HG03280 (cell line): ENCODE measurements around the gene NR6A1.
"Not testable (repeated sequence)": the region's sequence is repeated elsewhere in the genome, so short reads cannot be mapped to it uniquely, and the experiment has no call there.

Experiments used
- ATAC-seq: cut with Tn5 transposase; IDR thresholded peaks from one replicate; pipeline ENCODE4 v1.9.1; 2021; ENCODE audit warnings: mild to moderate bottlenecking, moderate library complexity; ENCODE audit not compliant: unreplicated experiment

Gene NR6A1

GRCh38 chr9:124778575-124779367 is 7.7 kb upstream of the NR6A1 start:
- no peak for ATAC-seq

GRCh38 chr9:124776954-124777648 is 6.0 kb upstream of the NR6A1 start, which contains the start of gene OLFML2A:
Gene OLFML2A, plus strand, starts transcription at chr9:124777133. Its CDS starts 138 bp downstream, at chr9:124777271.
- ATAC-seq, result no peak

DNA sequence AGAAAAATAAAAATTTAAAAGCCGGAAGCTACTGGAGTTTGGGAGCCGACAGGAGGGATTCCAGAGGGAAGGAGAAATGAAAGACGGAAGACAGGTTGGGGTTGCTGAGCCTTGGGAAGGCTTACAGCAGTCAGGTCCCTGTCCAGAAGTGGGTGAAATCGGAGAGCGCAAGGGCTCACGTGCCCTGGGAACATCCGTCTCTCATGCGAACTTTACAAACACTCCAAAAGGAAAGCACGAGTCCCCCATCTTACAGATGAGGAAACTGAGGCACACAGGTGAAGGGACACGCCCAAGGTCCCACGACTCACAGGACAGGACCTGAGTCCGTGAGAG is 5.5 kb upstream of the NR6A1 start:
- ATAC-seq, result no peak

DNA sequence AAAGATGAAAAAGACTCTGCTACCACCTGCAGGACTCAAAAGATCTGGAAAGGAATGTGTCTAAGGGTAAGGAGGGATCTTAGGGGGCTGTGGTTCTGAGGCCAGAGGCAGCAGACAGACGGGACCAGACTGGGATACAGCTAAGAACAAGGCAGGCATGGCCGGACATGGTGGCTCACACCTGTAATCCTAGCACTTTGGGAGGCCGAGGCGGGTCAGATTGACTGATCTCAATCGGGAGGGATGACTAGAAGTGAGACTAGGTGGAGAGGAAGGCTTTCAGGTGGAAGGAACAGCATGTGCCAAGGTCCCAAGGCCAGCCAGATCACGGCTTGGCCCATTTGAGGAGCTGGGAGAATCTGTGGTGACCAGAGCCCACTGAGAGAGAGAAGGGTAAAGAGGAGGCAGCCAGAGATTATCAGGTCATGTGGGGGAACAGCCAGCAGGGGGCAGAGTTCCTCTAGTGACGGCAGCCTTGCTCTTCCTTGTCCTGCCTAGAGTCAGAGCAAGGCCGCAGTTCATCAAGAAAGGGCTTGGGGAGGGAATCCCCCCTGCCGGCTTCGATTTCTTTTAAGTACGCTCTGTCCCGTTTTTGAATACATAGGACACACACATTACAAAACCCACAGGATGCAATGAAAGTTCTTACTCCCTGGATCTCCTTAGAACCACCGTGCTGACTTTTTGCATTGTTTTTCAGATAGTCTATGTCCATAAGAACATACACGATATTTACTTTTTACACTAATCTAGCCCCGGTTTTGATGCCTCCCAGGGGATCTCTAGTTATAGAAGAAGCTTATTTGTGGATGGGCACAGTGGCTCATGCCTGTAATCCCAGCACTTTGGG is 3.2 kb upstream of the NR6A1 start:
- peak; percentile 33 for ATAC-seq

GRCh38 chr9:124773473-124774128 is 2.5 kb upstream of the NR6A1 start:
- ATAC-seq, result no peak

DNA sequence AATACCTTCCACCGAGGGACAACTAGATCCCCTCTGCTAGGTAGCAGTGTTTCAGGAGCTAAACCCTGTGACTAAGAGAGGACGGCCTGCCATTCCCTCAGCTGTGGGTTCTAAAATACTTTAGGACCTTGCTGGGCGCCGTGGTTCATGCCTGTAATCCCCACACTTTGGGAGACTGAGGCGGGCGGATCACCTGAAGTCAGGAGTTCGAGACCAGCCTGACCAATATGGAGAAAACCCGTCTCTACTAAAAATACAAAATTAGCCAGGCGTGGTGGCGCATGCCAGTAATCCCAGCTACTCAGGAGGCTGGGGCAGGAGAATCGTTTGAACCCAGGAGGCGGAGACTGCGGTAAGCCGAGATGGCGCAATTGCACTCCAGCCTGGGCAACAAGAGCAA is 1.8 kb upstream of the NR6A1 start:
- not testable (repeated sequence) for ATAC-seq

GRCh38 chr9:124771867-124772679 is 962 bp upstream of the NR6A1 start:
- no peak for ATAC-seq

GRCh38 chr9:124770359-124771020 is 621 bp downstream of the NR6A1 start:
- no peak for ATAC-seq

DNA sequence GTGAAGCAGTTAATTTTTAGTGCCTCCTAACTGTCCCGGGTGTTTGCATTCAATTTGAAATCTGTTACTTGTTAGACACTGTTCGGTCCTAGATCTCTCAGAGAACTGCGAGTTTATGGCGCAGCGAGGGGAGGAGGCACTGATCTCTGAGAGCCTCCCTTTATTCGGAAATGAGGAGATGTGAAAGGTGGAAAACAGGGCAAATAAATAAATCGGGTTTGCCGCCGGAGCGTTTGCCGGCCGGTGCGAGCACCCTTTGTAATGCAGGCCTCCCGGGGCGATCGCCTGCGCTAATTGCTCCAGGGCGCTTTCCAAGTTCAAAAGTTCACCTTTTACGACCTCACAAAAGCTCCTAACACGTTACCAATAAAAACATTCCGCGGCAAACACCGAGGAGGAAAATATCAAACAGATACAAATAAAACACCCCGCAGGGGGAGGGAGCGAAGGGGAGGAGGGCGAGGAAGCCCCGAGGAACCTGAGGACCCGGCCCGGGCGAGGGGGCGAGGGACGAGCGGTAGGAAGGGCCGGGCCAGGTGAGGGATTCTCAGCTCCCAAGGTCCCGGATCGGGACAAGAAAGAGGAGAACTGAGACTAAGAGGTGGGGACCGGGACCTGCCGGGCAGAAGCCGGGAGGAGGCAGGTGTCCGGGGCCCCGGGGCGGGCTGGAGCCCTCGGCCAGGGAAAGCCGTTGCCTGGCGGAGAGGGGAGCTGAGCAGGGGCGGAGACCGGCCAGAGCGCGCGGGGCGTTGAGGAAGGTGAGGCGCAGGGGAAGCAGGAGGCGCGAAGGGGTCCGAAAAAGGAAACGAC is 1.4 kb downstream of the NR6A1 start:
- ATAC-seq, result no peak

GRCh38 chr9:124768750-124769548 is 2.2 kb downstream of the NR6A1 start:
- ATAC-seq, result no peak

DNA sequence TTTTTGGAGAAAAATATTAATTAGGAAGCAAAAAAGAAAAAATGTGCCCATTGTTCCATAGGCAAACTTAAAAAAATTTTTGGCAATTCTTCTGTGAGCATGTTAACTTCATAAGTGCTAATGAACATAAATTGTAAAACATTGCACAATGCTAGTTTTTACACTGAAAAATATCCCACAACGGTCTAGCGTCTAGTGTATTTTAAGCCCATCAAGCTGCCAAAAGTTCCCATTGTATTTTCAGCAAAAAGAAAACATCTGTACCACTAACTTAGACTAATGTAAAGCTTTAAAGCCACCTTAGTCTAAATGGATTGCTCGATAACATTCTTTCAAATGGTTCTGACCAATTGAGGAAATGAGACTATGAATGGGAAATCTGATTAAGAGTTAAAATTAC is 2.8 kb downstream of the NR6A1 start:
- no peak for ATAC-seq

- ATAC-seq, result no peak
These were observed 3.3 kb downstream of the NR6A1 start for GRCh38 chr9:124767821-124768220.

- no peak for ATAC-seq
These were observed 4.1 kb downstream of the NR6A1 start for GRCh38 chr9:124766815-124767554.

GRCh38 chr9:124766326-124766725 is 4.8 kb downstream of the NR6A1 start:
- no peak for ATAC-seq

- no peak for ATAC-seq
These were observed 5.7 kb downstream of the NR6A1 start for GRCh38 chr9:124765439-124765835.

DNA sequence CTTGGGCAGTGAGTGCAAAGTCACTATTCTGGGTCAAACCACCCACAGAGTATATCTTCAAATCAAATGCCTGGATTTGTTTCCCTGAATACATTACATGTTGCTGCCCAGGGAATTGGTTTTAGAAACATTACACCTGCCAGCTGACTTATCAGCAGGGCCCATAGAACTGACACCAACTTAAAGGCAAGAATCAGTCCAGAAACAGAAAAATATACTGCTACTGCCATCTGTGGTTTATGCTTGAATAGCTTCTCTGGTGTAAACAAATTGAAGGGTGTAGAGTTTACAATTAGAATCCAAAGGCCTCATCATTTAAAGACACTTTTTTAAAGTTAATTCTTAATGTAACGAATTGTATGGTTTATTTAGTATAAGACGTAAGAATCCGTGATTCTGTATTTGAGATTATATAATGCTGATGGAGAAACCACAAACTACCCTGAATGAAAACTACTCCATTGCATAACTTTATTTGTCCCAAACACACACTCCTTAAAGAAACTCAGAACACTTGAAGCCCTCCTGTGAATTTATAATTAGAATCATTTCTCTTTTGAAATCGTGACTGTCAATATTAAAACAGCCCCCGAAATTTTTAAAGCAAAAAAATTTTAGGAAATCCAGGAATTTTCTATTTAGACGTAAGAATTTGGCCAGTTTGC is 6.2 kb downstream of the NR6A1 start:
- peak; percentile 55 for ATAC-seq

DNA sequence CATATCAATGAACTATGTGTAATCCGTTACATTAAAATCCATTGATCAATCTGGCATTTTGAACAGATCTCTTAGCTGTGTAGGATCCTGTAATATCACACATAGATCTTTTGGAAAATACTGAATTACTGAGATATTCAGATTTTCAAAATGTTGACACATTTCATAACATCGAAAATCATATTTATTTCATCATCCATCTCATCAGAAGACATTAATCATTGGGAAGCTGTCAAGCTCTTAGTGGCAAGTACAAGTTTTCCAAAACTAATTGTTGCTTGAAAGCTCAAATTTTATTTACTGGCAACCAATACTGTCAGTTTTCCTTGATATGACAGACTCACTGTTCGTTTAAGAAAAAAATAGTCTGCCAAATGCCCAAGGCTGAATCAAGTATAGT is 8.5 kb downstream of the NR6A1 start:
- no peak for ATAC-seq
